ENCODE measurements around the gene SPON2.

Gene SPON2

GRCh38 chr4:1171311-1172227, 814 bp downstream of the SPON2 start:
- peak; percentile 75 for DNase-seq

GRCh38 chr4:1170976-1171310, 1.4 kb downstream of the SPON2 start:
- no peak for DNase-seq

- peak; percentile 54 for DNase-seq
Observed at GRCh38 chr4:1170156-1170975, 2.0 kb downstream of the SPON2 start.

GRCh38 chr4:1169691-1170096, 2.7 kb downstream of the SPON2 start:
- DNase-seq, result peak; percentile 54

GRCh38 chr4:1169171-1169671, 3.2 kb downstream of the SPON2 start:
- peak; percentile 46 for DNase-seq

GRCh38 chr4:1168191-1169101, 3.9 kb downstream of the SPON2 start:
- DNase-seq, result peak; percentile 56

- DNase-seq, result peak; percentile 93
Observed at GRCh38 chr4:1167244-1167949, 5.0 kb downstream of the SPON2 start.

GRCh38 chr4:1166509-1167243, 5.7 kb downstream of the SPON2 start:
- no peak for DNase-seq

GRCh38 chr4:1164956-1165545, 7.3 kb downstream of the SPON2 start:
- DNase-seq, result no peak

- no peak for DNase-seq
Observed at GRCh38 chr4:1164444-1164843, 7.9 kb downstream of the SPON2 start.

GRCh38 chr4:1164040-1164439, 8.3 kb downstream of the SPON2 start:
- no peak for DNase-seq

GRCh38 chr4:1160351-1160750, 12.0 kb downstream of the SPON2 start:
- DNase-seq, result no peak

GRCh38 chr4:1156069-1156468, 16.3 kb downstream of the SPON2 start:
- DNase-seq, result no peak

GRCh38 chr4:1155314-1155713, 17.1 kb downstream of the SPON2 start:
- DNase-seq, result no peak

- no peak for DNase-seq
Observed at GRCh38 chr4:1154523-1155182, 17.7 kb downstream of the SPON2 start.

GRCh38 chr4:1154126-1154522, 18.3 kb downstream of the SPON2 start:
- no peak for DNase-seq

- DNase-seq, result no peak
Observed at GRCh38 chr4:1153567-1154090, 18.8 kb downstream of the SPON2 start.

GRCh38 chr4:1152290-1152689, 20.1 kb downstream of the SPON2 start:
- DNase-seq, result no peak

- DNase-seq, result no peak
Observed at GRCh38 chr4:1151541-1151940, 20.8 kb downstream of the SPON2 start.

GRCh38 chr4:1150875-1151274, 21.5 kb downstream of the SPON2 start:
- DNase-seq, result no peak

Measured in activated CD8-positive, alpha-beta memory T cell treated with anti-CD3 and anti-CD28 coated beads, Interleukin-2, amount 50 U/mL, for 48 hours (primary cell).